ENCODE data around the gene ROBO2.

- no peak for TF ChIP-seq CTCF (IDR thresholded peaks at IDR 0.05 in 8 of 11, conservative IDR thresholded peaks at IDR 0.05 in 3 of 11)
- no peak for TF ChIP-seq POLR2AphosphoS5 (IDR thresholded peaks at IDR 0.05)
- no peak for TF ChIP-seq POLR2A (IDR thresholded peaks at IDR 0.05)
These were observed 2.4 kb downstream of the ROBO2 start for GRCh38 chr3:77042343-77042742.
